Endothelial cell of umbilical vein (primary cell): ENCODE data around the gene ABHD8. TPM values are rescaled to one million over a fixed set of nuclear protein-coding genes. Genes with fewer than 3 reads are reported as not detected.

Experiments used
- BruUV-seq: library from RNA; stranded (reverse); fragments of 400-500 nt; replicated peaks from 2 replicates; lab custom pipeline; 2021; lab: Mats Ljungman, UMichigan
- CTCF ChIA-PET: fragments of 300-600, 350-600 bp; sonication (Branson Sonifier 250); formaldehyde crosslinking; loops from one replicate; lab custom pipeline; 2021; ENCODE audit warnings: antibody characterized with exemption, inconsistent platforms; lab: Charles Lee
- POLR2A ChIA-PET: fragments of 300-600, 350-600 bp; sonication (Branson Sonifier 250); formaldehyde crosslinking; loops from one replicate; lab custom pipeline; 2021; ENCODE audit warnings: antibody characterized with exemption, inconsistent platforms; lab: Charles Lee
- DNase-seq: peaks from one replicate; pipeline ENCODE4 v3.0.0-alpha.2; 2011; ENCODE audit warnings: low read depth, low spot score
- FAIRE-seq: peaks from 2 replicates; lab custom pipeline; 2011; peaks lifted over from hg19 to GRCh38; lab: Jason Lieb, UNC
- H2AFZ ChIP-seq: 2 replicates; pipeline ENCODE4 v1.6.0; 2012; ENCODE audit warnings: low read depth, low read length, control low read depth, inconsistent platforms
- H3K27ac ChIP-seq: 2 replicates; pipeline ENCODE4 v1.5.1; 2011; ENCODE audit warnings: low read depth, mild to moderate bottlenecking, control low read depth, low read length, moderate library complexity; ENCODE audit not compliant: insufficient read depth
- H3K27me3 ChIP-seq, 2 experiments: 2 replicates each; pipeline versions ENCODE4 v1.6.0 to v1.6.1; 2011; ENCODE audit warnings: low read length in 2 of 2, mixed read lengths in 1 of 2; ENCODE audit not compliant: control insufficient read depth in 2 of 2, insufficient read depth in 2 of 2
- H3K36me3 ChIP-seq, 2 experiments: 2 replicates in 1 of 2; 3 replicates in 1 of 2; pipeline ENCODE4 v1.5.1; 2011; ENCODE audit warnings: low read length in 2 of 2, mild to moderate bottlenecking in 1 of 2, moderate library complexity in 1 of 2; ENCODE audit not compliant: control insufficient read depth in 2 of 2, insufficient read depth in 2 of 2; ENCODE audit errors: extremely low read depth in 1 of 2
- H3K4me1 ChIP-seq: 3 replicates; pipeline ENCODE4 v1.5.1; 2011; ENCODE audit warnings: mild to moderate bottlenecking, low read length; ENCODE audit not compliant: control insufficient read depth, insufficient read depth; ENCODE audit errors: extremely low read depth
- H3K4me2 ChIP-seq: 2 replicates; pipeline ENCODE4 v1.6.1; 2011; ENCODE audit warnings: low read length, control low read depth, mixed read lengths; ENCODE audit not compliant: insufficient read depth
- H3K4me3 ChIP-seq, 3 experiments: fragments of 200-600 bp in 1 of 3; sonication (generic), shearing (Covaris generic) in 1 of 3; replicated peaks in 1 of 3; 2 replicates each; pipeline ENCODE4 v1.5.1; 2011 to 2016; ENCODE audit warnings: control low read depth in 3 of 3, low read length in 3 of 3, mild to moderate bottlenecking in 2 of 3, inconsistent platforms in 1 of 3, low read depth in 1 of 3, moderate library complexity in 1 of 3; ENCODE audit not compliant: insufficient read depth in 1 of 3
- H3K79me2 ChIP-seq: 2 replicates; pipeline ENCODE4 v1.6.0; 2012; ENCODE audit warnings: low read length, inconsistent platforms; ENCODE audit not compliant: control insufficient read depth, insufficient read depth
- H3K9ac ChIP-seq: replicated peaks from 2 replicates; pipeline ENCODE3; 2011; ENCODE audit warnings: low read length, control low read depth; ENCODE audit not compliant: insufficient read depth; ENCODE audit errors: extremely low read depth
- H3K9me1 ChIP-seq: replicated peaks from 3 replicates; pipeline ENCODE4 v1.6.0; 2011; ENCODE audit warnings: mild to moderate bottlenecking, low read length; ENCODE audit not compliant: control insufficient read depth, insufficient read depth; ENCODE audit errors: extremely low read depth
- H3K9me3 ChIP-seq: replicated peaks from 2 replicates; pipeline ENCODE4 v1.5.1; 2012; ENCODE audit warnings: low read length, inconsistent platforms; ENCODE audit not compliant: control insufficient read depth, insufficient read depth
- H4K20me1 ChIP-seq: replicated peaks from 2 replicates; pipeline ENCODE3; 2011; ENCODE audit warnings: mild to moderate bottlenecking, low read length; ENCODE audit not compliant: control insufficient read depth, insufficient read depth; ENCODE audit errors: extremely low read depth
- EZH2 ChIP-seq: IDR thresholded peaks from 2 replicates; pipeline ENCODE4 v1.6.1; 2012; ENCODE audit warnings: borderline replicate concordance, low read depth, mild to moderate bottlenecking, moderate library complexity, low read length, inconsistent platforms; ENCODE audit not compliant: severe bottlenecking
- JUN ChIP-seq: IDR thresholded peaks from 2 replicates; pipeline ENCODE4 v1.6.1; 2011; ENCODE audit warnings: borderline replicate concordance, low read depth; ENCODE audit not compliant: insufficient read length, insufficient read depth
- MAX ChIP-seq: IDR thresholded peaks from 2 replicates; pipeline ENCODE4 v1.6.1; 2011; ENCODE audit not compliant: insufficient read depth, insufficient read length
- MYC ChIP-seq: IDR thresholded peaks from one replicate; pipeline ENCODE4 v1.6.1; 2011; ENCODE audit warnings: mild to moderate bottlenecking, low read depth, low read length
- POLR2AphosphoS5 ChIP-seq: IDR thresholded peaks from 2 replicates; pipeline ENCODE4 v1.6.1; 2012; ENCODE audit warnings: low read depth, mild to moderate bottlenecking, control low read depth, low read length, moderate library complexity; ENCODE audit not compliant: insufficient read depth
- dilution Hi-C: fragments of 300-500 bp; cut with MboI; formaldehyde crosslinking; loops from one replicate; pipeline ENCODE4 v1.15.0; 2019; ENCODE audit warnings: low sequenced_read_pairs; ENCODE audit not compliant: extremely low pct_ligation_motif_present
- intact Hi-C: fragments of 100-400 bp; cut with micrococcal nuclease; formaldehyde crosslinking; loops from one replicate; pipeline ENCODE4 v1.10.0; 2022
- polyA plus RNA-seq, 4 experiments: library from polyadenylated mRNA; depleted of rRNA in 3 of 4; stranded (reverse) in 3 of 4; unstranded in 1 of 4; fragments of >200 nt; gene quantifications; 2 replicates each; pipeline versions ENCODE4 v1.2.1 to v1.2.3, GENCODE V29; 2011 to 2012; ENCODE audit warnings: missing spikeins in 1 of 4
- total RNA-seq: library from RNA; stranded (reverse); gene quantifications from 2 replicates; pipeline ENCODE4 v1.2.3, GENCODE V29; 2021

The ABHD8 gene
- total and polyA plus RNA-seq, 2 donors (not counting 3 experiments of a cell fraction or from before 2014, with no cell fraction given), result 5.9 to 8.7 TPM

DNA sequence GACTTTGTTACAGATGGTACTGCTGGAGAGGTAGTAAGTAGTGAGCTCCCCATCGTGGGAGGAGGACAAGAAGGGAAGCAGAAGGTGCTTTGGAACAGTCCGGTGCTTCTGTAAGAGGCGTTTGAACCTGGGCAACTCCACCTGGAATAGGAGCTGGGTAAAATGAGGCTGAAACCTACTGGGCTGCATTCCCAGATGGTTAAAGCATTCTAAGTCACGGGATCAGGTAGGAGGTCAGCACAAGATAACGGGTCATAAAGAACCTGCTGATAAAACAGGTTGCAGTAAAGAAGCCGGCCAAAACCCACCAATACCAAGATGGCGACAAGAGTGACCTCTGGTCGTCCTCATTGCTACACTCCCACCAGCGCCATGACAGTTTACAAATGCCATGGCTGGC is 16.5 kb downstream of the ABHD8 start:
- no peak overlapping the region for H3K4me3 ChIP-seq
- no peaks in the 10 kb centered on the region for H3K27me3 ChIP-seq
- no peaks in the 10 kb centered on the region for H3K9me3 ChIP-seq
- H3K4me1 ChIP-seq, result peaks cover 7% of the 10 kb centered on the region
- dilution Hi-C loops (no loop called here), intact Hi-C loops (no loop called here)
- H3K4me2 ChIP-seq, result no peak overlapping the region
- no TSS peak for BruUV-seq
- ChIA-PET CTCF (interaction anchor here (1.4 kb wide), 1 partner anchor 83 kb away, joined by 3 read pairs; no protein-coding TSS in a partner anchor), POLR2A (no interaction called here)
- H2AFZ ChIP-seq, result no peak overlapping the region
- DNase-seq, result no peak
- no peaks in the 10 kb centered on the region for H3K36me3 ChIP-seq
- H3K9ac ChIP-seq, result no peak overlapping the region
- no peak for FAIRE-seq
- no peak overlapping the region for H3K27ac ChIP-seq
- TF ChIP-seq MYC (no peak), EZH2 (no peak), POLR2AphosphoS5 (no peak), MAX (no peak)
- no peaks in the 10 kb centered on the region for H4K20me1 ChIP-seq
- no peaks in the 10 kb centered on the region for H3K79me2 ChIP-seq
- no peaks in the 10 kb centered on the region for H3K9me1 ChIP-seq

GRCh38 chr19:17286263-17286662 is 17.0 kb downstream of the ABHD8 start:
- Histone ChIP-seq H3K4me1 (peaks cover 10% of the 10 kb centered on the region), H3K27me3 (no peaks in the 10 kb centered on the region), H3K27ac (no peak overlapping the region), H3K9me3 (no peaks in the 10 kb centered on the region), H2AFZ (no peak overlapping the region), H3K9ac (no peak overlapping the region), H3K4me2 (no peak overlapping the region), H3K79me2 (no peaks in the 10 kb centered on the region), H3K4me3 (no peak overlapping the region), H4K20me1 (no peaks in the 10 kb centered on the region), H3K9me1 (no peaks in the 10 kb centered on the region), H3K36me3 (no peaks in the 10 kb centered on the region)
- dilution Hi-C loops, result no loop called here
- FAIRE-seq, result no peak
- DNase-seq, result no peak
- intact Hi-C loops, result no loop called here
- no TSS peak for BruUV-seq
- CTCF ChIA-PET, result no interaction called here
- POLR2A ChIA-PET, result no interaction called here
- TF ChIP-seq POLR2AphosphoS5 (no peak), MYC (no peak), JUN (no peak)
